Hematopoietic multipotent progenitor cell treated with erythropoietin and hydrocortisone succinate and interleukin-3 and kit ligand, for 4 days (in vitro differentiated cells): Measurements from ENCODE around the gene PCBP3.
"Not testable (repeated sequence)": the region's sequence is repeated elsewhere in the genome, so short reads cannot be mapped to it uniquely, and the experiment has no call there.

Experiments
- DNase-seq: peaks from one replicate; pipeline ENCODE4 v3.0.0-alpha.2; 2015

Gene PCBP3

GRCh38 chr21:45792682-45793383, 149.3 kb downstream of the PCBP3 start:
- no peak for DNase-seq

- DNase-seq = no peak
Observed at GRCh38 chr21:45794027-45794426, 150.5 kb downstream of the PCBP3 start.

DNA sequence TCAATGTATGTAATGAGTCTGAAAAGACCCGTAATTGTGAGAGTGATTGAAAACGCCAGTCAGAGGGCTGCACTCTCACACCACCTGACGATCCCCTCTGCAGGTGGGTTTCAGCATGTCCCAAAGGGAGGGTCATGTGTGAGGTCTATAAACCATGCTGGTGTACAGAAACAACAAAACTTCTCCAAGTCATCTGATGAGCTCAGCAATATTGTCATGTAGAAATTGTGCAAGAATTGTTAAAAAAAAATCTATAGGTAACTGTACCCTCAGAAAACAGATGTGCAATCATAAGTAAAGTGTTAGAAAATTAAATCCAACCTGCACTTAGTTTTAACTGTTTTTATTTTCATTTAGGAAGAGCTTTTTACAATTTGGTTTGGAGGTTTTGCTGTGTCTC, 152.5 kb downstream of the PCBP3 start:
- no peak for DNase-seq

GRCh38 chr21:45797338-45797737, 153.8 kb downstream of the PCBP3 start:
- no peak for DNase-seq

GRCh38 chr21:45799765-45800338, 156.3 kb downstream of the PCBP3 start:
- no peak for DNase-seq

GRCh38 chr21:45800339-45801080, 157.0 kb downstream of the PCBP3 start:
- no peak for DNase-seq

GRCh38 chr21:45801129-45801964, 157.8 kb downstream of the PCBP3 start:
- DNase-seq = no peak

DNA sequence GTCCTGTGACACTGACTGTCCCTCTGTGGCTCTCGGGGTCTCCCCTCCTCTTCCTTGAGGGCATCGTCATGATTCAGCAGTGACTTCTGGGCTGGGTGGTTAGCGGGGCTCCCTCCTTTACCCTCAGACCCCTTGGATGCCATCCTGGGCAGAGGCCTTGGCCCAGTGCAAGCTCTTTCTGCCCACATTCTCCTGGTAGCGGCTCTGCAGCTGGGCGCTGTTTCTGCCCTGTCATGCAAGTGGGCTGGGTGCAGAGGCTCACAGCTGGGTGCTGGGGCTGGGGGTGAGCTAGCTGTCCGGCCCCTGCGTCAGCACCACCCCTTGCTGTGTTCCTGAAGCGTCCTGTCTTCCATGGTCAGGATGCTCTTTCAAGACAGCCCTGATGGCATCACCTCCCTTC, 158.5 kb downstream of the PCBP3 start:
- no peak for DNase-seq

GRCh38 chr21:45802425-45802824, 158.9 kb downstream of the PCBP3 start:
- no peak for DNase-seq

GRCh38 chr21:45802956-45803617, 159.6 kb downstream of the PCBP3 start:
- no peak for DNase-seq

- no peak for DNase-seq
Observed at GRCh38 chr21:45803618-45804340, 160.3 kb downstream of the PCBP3 start.

GRCh38 chr21:45804809-45805313, 161.3 kb downstream of the PCBP3 start:
- no peak for DNase-seq

DNA sequence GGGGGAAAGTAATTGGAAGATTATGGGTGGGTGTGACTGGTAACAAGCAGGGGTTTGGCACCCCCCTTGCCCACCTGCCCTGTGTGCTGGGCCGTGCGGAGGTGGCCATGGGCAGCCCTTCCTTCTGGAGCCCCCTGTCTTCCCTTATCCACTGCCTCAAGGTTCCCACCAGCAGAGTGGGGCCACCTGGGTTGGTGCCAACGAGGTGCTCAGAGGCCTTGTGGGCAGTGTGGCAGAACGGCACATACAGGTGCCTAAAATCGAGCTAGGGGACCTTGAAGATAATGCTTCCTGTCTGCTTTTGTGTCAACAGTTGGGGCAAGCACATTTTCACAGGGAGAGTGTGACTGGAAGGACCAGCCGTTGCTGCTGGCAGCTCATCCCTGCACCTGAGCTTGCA, 161.8 kb downstream of the PCBP3 start:
- no peak for DNase-seq

- DNase-seq = no peak
Observed at GRCh38 chr21:45806042-45806441, 162.5 kb downstream of the PCBP3 start.

DNA sequence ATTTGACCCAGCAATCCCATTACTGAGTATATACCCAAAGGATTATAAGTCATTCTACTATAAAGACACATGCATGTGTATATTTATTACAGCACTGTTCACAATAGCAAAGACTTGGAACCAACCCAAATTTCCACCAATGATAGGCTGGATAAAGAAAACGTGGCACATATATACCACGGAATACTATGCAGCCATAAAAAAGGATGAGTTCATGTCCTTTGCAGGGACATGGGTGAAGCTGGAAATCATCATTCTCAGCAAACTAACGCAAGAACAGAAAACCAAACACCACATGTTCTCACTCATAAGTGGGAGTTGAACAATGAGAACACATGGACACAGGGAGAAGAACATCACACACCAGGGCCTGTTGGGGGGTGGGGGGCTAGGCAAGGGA, 165.1 kb downstream of the PCBP3 start:
- not testable (repeated sequence) for DNase-seq

DNA sequence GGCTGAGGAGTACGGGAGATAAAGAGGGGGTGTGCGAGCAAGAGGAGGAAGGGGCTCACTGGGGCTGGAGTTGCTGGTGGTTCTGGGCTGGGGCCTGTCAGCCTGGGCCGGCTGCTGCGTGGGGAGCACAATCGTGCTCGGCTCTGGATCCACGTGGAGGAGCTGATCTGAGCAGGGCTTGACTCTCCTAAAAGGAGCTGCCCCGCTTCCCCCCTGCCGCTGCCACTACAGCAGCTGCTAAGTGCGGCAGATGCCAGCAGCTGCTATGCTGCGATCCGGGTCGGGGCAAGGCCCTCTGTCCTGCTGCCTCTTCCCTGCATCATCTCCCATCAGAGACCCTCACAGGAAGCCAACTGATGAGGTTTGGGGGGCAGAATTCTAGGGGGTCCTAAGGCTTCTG, 165.9 kb downstream of the PCBP3 start:
- DNase-seq = no peak

DNA sequence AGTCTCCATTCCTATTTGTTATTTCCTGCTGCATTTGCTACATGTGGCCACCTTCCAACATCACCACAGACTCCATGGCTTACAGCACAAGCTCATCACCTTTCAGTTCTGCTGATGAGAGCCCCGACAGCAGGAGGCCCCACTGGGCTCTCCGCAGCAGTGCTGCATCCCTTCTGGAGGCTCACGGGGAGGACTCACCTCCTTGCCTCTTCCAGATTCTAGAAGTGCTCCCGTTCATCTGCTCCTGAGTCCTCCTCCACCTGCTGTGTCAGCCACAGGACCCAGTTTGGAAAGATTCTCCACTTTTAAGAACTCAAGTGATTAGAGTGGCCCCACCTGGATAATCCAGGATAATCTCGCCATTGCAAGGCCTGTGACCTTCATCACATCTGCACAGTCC, 167.6 kb downstream of the PCBP3 start:
- no peak for DNase-seq

GRCh38 chr21:45814210-45814940, 170.8 kb downstream of the PCBP3 start:
- DNase-seq = not testable (repeated sequence)

DNA sequence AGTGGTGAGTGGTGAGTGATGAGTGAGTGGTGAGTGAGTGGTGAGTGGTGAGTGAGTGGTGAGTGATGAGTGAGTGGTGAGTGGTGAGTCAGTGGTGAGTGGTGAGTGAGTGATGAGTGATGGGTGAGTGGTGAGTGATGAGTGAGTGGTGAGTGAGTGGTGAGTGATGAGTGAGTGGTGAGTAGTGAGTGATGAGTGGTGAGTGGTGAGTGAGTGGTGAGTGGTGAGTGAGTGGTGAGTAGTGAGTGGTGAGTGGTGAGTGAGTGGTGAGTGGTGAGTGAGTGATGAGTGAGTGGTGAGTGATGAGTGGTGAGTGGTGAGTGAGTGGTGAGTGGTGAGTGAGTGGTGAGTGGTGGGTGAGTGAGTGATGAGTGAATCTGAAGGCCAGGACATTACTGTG, 172.3 kb downstream of the PCBP3 start:
- DNase-seq = not testable (repeated sequence)

- no peak for DNase-seq
Observed at GRCh38 chr21:45816794-45817193, 173.3 kb downstream of the PCBP3 start.

- no peak for DNase-seq
Observed at GRCh38 chr21:45817345-45817744, 173.8 kb downstream of the PCBP3 start.
